Raji (cell line): Measurements from ENCODE around the gene MRRF.

Experiments
- POLR2A ChIP-seq: IDR thresholded peaks from 2 replicates; pipeline ENCODE4 v1.6.1; 2011; ENCODE audit warnings: low read depth, low read length, control low read depth; ENCODE audit not compliant: insufficient read depth

Gene MRRF

DNA sequence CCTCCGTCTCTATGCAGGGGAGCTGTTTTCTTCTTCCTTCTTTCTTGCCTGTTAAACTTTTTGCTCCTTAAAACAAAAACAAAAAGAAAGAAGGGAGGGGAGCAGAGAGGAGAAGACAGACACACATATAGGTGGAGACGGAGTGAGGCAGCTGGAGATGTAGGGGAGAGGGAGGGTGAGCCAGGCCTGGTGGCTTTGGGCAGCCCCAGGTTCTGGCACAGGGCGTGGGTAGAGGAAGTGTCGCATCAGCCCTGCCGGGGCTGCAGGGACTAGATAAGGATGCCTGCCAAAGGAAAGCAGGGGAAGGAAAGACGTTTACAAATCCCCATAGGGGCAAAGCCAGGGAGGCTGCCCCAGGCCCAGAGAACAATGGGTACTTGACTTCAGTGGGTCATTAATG is 67.4 kb downstream of the MRRF start:
- TF ChIP-seq POLR2A, result no peak

DNA sequence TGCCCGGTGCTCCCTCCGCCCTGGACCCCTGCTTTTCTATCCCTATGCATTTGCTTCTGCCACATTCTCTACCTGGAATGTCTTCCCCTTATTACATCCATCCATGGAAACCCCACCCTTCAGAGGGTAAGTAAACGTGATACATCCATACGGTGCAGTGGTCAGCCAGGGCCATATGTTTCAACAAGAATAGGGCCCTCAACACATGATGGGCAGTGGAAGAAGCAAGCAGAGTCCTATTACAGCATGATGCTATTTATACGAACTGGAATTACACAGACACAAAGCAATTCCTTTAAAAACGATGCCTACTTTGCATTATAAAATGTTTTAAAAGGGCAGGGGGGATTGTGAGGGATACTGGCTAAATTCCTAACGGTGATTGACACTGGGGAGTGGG is 68.0 kb downstream of the MRRF start:
- TF ChIP-seq POLR2A, result no peak

DNA sequence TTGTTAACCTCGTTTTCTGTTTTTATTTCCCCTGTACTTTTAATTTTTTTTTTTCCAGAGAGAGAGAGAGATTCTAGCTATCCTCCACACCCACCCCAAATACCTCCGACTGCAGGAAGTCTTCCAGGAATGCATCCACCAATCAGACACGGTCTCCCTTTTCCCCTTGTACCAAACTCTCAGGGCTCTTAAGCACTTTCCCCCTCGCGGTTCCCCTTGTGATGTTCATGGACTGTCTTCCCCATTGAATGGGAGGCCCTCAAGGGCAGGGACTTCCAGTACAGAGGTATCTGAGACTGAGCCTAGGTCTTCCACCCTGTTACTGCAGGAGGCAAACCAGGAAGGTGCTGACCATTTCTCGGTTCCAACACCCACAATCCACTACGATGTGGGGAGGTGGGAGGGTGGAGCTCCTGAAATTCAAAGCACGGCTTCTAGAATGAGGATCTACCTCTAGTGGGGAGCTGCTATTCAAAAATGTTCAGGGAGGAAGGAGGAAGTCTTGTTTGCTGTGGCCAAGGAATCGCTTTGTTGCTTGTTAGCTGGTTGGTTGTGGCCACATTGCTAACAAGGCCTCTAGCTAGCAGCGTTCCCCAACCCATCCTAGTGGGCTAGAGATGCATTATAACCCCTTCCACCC is 68.6 kb downstream of the MRRF start:
- TF ChIP-seq POLR2A, result no peak

- no peak for TF ChIP-seq POLR2A
Observed at GRCh38 chr9:122334916-122335315, 70.2 kb downstream of the MRRF start.

GRCh38 chr9:122336189-122336588 is 71.5 kb downstream of the MRRF start:
- no peak for TF ChIP-seq POLR2A

GRCh38 chr9:122336866-122337555 is 72.3 kb downstream of the MRRF start:
- TF ChIP-seq POLR2A, result no peak

- no peak for TF ChIP-seq POLR2A
Observed at GRCh38 chr9:122337556-122337929, 72.9 kb downstream of the MRRF start.

GRCh38 chr9:122338536-122338935 is 73.9 kb downstream of the MRRF start:
- no peak for TF ChIP-seq POLR2A

GRCh38 chr9:122338994-122339393 is 74.3 kb downstream of the MRRF start:
- no peak for TF ChIP-seq POLR2A

DNA sequence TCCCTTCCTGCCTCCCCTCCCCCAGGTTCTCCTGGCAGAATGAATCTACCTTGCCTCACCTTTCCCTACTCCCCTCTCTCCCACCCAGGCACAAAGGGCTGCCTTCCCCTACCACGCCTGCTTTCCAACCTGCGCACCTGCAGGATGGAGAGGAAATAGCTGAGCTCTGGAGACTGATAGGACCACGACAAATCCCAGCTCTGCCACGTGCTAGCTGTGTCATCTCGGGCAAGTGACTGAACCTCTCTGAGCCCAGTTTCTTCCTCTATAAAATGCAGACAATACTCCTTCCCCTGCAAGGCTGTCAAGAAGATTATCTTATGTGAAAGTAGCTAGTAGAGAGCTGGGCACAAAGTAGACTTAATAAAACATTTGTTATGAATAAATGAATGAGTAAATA is 74.9 kb downstream of the MRRF start:
- TF ChIP-seq POLR2A, result no peak

DNA sequence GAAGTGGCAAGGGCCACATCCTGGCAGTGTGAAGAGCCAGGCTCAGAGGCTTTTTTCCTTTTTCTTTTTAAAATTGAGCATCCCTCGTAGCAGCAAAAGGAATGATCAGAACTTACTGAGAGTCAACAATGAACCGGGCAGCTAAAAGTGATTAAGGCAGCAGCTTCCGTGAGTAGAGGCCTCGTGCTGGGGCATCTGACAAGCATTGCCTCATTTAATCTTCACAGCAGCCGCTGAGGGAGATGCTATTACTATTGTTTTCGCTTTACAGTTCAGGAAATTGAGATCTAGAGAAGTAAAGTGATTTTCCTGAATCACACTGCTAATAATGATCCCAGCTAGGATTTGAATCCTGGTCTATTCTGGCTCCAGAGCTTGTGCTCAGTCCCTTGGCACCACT is 75.5 kb downstream of the MRRF start:
- TF ChIP-seq POLR2A, result no peak

GRCh38 chr9:122342323-122343050 is 77.8 kb downstream of the MRRF start:
- no peak for TF ChIP-seq POLR2A

GRCh38 chr9:122346478-122347347 is 82.0 kb downstream of the MRRF start:
- TF ChIP-seq POLR2A, result no peak

- TF ChIP-seq POLR2A, result no peak
Observed at GRCh38 chr9:122347348-122348287, 82.9 kb downstream of the MRRF start.
